NCI-H1694 (cell line): ENCODE measurements around the gene EIF2S2.
"Not testable (repeated sequence)": the region's sequence is repeated elsewhere in the genome, so short reads cannot be mapped to it uniquely, and the experiment has no call there.

Experiments used
- DNase-seq: peaks from one replicate; lab custom pipeline; 2025; lab: John Stamatoyannopoulos, UW

Gene EIF2S2, protein sequence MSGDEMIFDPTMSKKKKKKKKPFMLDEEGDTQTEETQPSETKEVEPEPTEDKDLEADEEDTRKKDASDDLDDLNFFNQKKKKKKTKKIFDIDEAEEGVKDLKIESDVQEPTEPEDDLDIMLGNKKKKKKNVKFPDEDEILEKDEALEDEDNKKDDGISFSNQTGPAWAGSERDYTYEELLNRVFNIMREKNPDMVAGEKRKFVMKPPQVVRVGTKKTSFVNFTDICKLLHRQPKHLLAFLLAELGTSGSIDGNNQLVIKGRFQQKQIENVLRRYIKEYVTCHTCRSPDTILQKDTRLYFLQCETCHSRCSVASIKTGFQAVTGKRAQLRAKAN

DNA sequence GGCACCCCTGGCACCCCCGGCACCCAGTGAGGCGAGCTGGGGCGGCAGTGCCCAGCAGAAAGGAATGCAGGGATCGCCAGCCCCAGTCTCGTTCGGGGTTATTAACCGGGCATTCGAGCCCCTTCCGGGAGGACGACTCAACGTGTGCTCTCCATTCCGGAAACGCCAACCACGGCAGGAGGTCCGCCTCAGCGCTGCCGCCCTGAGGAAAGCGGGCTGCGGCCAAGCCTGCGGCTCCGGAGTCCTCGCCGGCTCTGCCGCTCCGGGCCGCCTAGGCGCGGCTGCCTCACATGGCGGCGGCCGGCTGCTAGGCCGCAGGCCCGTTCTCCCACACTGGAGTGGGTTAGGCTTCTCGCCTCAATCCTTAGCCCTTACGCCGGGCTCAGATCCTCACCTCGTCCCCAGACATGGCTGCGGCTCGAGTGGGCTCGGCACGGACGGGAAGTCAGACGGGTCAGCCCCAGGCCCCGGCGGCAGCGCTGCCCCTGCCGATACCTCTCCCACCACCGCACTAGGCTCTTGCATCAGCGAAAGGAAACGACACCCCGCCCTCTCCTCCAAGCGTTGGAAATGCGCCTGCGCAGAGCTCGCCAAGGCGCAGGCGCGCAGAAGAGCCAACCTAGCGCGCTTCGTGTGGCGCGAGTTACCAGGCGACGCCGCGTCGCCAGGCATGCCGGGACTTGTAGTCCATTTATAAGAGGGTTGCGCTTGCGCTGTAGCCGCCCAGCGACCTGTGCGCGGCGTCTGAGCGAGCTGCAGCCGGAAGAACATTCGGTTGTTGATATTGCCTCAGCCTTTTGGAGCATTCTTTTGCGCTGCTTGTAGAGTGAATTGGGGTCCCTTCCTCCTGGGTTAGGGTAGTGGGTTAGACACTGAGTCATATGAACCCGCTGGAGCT, at the start of gene EIF2S2:
TSS of gene EIF2S2 (minus strand) at position 542 of the 898 bp plus-strand sequence. CDS start at position 409, 133 bp downstream.
- DNase-seq: peak; percentile 90

GRCh38 chr20:34157697-34158096, 45.7 kb upstream of the EIF2S2 start:
- not testable (repeated sequence) for DNase-seq

- no peak for DNase-seq
Observed at GRCh38 chr20:34155836-34156235, 43.8 kb upstream of the EIF2S2 start.

DNA sequence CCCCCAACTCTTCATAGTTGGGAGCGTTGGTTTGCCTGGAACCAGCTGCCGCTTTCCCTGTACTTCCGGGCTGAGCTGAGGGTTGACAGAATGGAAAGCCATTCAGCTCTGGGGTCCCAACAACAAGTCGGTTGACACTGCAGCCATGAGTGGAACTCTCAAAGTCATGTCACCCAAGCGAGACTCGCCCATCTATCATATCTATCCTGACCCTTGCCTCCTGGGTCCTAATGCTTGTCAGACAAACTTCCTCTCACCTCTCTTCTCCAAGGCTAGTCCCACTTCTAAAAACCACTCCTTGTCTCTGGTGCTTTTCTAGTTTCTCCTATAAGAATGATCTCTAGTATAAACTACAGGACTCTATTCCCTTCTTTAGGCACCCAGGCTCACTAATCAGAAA, 41.1 kb upstream of the EIF2S2 start:
- not testable (repeated sequence) for DNase-seq

- DNase-seq: not testable (repeated sequence)
Observed at GRCh38 chr20:34152073-34152472, 40.0 kb upstream of the EIF2S2 start.

GRCh38 chr20:34150306-34151000, 38.4 kb upstream of the EIF2S2 start:
- DNase-seq: no peak

DNA sequence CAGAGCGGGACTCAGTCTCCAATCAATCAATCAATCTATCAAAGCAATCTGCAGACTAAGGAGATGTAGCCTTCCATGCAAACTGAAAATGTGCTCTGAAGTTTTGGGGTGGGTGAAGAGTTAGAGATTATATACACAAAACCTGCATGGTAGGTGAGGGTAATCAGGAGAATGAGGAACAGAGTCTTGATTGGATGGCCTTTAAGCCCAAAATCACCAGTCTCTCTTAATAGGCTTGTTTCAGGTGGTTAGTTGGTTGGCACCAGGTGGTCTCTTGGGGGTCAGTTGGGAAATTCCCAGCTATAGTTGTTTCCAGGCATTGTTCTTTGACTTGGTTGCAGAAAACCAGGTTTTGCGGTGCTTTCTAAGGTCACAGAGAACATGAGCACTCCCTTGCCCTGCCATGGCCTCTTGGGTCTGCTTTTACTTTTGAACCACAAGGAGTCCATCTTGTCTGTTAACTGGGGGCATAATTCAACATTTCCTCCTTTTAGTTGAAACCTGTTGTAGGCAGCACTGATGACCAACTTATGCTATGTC, 33.3 kb upstream of the EIF2S2 start:
- no peak for DNase-seq

- no peak for DNase-seq
Observed at GRCh38 chr20:34143951-34144350, 31.9 kb upstream of the EIF2S2 start.

GRCh38 chr20:34142121-34142520, 30.1 kb upstream of the EIF2S2 start:
- no peak for DNase-seq

DNA sequence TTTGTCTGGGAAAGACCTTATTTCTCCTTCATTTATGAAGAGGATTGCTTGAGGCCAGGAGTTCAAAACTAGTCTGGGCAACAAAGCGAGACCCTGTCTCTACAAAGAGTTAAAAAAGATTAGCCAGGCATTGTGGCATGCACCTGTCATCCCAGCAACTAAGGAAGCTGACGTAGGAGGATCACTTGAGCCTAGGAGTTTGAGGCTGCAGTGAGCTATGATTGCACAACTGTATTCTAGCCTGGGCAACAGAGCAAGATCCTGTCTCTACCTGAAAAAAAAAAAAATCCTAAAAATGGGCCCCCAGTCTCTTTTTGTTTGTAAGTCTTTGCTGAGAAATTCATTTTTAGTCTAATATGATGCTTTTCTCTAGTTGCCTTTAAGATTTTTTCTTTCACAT, 29.2 kb upstream of the EIF2S2 start:
- DNase-seq: no peak

- not testable (repeated sequence) for DNase-seq
Observed at GRCh38 chr20:34135525-34136275, 23.7 kb upstream of the EIF2S2 start.

GRCh38 chr20:34133365-34133860, 21.4 kb upstream of the EIF2S2 start:
- not testable (repeated sequence) for DNase-seq

DNA sequence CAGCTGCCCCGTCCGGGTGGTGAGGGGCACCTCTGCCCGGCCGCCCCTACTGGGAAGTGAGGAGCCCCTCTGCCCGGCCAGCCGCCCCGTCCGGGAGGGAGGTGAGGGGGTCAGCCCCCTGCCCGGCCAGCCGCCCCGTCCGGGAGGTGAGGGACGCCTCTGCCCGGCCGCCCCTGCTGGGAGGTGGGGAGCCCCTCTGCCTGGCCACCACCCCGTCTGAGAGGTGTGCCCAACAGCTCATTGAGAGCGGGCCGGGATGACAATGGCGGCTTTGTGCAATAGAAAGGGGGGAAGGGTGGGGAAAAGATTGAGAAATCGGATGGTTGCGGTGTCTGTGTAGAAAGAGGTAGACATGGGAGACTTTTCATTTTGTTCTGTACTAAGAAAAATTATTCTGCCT, 20.9 kb upstream of the EIF2S2 start:
- DNase-seq: not testable (repeated sequence)

DNA sequence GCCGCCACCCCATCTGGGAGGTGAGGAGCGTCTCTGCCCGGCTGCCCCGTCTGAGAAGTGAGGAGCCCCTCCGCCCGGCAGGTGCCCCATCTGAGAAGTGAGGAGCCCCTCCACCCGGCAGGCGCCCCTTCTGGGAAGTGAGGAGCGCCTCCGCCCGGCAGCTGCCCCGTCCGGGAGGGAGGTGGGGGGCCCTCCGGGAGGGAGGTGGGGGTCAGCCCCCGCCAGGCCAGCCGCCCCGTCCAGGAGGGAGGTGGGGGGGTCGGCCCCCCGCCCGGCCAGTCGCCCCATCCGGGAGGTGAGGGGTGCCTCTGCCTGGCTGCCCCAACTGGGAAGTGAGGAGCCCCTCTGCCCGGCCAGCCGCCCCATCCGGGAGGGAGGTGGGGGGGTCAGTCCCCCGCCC, 20.4 kb upstream of the EIF2S2 start:
- not testable (repeated sequence) for DNase-seq

DNA sequence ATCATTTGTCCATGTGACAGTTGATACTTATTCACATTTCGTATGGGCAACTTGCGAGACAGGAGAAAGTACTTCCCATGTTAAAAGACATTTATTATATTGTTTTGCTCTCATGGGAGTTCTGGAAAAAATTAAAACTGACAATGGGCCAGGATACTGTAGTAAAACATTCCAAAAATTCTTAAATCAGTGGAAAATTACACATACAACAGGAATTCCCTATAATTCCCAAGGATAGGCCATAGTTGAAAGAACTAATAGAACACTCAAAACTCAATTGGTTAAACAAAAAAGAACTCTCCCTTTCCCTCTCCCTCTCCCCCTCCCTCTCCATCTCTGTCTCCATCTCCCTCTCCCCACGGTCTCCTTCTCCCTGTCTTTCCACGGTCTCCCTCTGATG, 19.4 kb upstream of the EIF2S2 start:
- no peak for DNase-seq

- DNase-seq: peak; percentile 66
Observed at GRCh38 chr20:34129518-34130162, 17.6 kb upstream of the EIF2S2 start.

DNA sequence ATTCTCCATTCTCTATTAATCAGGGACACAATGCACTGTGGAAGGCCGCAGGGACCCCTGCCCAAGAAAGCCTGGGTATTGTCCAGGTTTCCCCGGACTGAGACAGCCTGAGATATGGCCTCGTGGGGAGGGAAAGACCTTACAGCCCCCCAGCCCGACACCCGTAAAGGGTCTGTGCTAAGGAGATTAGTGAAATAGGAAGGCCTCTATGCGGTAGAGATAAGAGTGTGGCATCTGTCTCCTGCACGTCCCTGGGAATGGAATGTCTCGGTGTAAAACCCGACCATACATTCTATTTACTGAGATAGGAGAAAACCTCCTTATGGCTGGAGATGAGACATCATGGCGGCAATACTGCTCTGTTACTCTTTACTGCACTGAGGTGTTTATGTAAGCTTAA, 15.7 kb upstream of the EIF2S2 start:
- DNase-seq: no peak

DNA sequence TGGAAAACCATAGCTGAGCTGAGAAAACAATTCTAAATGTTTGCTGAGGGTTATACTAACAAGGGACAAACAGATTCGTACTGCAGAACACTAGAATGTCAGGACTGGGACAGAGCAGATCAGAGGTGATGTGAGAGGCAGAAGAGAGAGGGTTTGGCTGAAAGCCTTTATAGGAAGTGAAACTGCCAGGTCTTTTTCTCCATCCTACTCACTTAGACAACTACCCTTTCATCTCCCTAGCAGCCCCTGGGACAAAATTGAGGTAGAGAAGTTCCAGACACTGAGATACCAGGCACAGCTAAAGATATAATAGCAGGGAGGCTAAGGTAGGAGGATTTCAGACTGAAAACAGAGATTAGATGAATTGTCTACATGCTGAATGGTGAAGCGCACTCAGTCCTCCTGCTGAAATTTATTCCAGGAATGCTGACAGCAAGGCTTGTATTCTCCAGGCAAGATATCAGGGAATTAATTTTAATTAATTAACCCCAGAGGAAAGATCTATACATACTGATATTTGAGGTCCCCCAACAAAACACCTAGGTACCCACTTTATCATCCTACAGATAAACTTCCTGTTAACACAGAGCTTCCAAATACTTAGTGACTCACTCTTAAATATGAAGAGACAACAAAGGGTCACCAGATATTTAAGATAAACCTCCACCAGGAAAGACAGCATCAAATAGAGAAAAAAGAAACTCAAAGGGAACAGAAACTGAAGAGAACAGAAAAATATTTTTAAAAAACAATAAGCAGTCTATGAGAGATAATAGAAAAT, 12.6 kb upstream of the EIF2S2 start:
- no peak for DNase-seq

- DNase-seq: no peak
Observed at GRCh38 chr20:34123309-34123708, 11.3 kb upstream of the EIF2S2 start.
